K562 (cell line): ENCODE results near the gene DIP2A. TPM values are rescaled to one million over a fixed set of nuclear protein-coding genes. Genes with fewer than 3 reads are reported as not detected.
A peak's percentile ranks its signal among the peaks of the same experiment; 100 is the strongest.

Experiments
- FOXP1 ChIP-seq: sonication (generic); formaldehyde crosslinking; IDR thresholded peaks from 2 replicates; pipeline ENCODE4 v1.8.0; 2022; ENCODE audit warnings: mild to moderate bottlenecking, missing genetic modification reagents
- NRF1 ChIP-seq, 2 experiments: fragments of 450-650 bp; IDR thresholded peaks in 1 of 2; conservative IDR thresholded peaks in 1 of 2; 2 replicates each; pipeline ENCODE4 v1.6.1; 2014; ENCODE audit warnings: mild to moderate bottlenecking in 2 of 2
- PHB ChIP-seq: fragments of 250-450 bp; sonication (Bioruptor Pico); IDR thresholded peaks from 2 replicates; pipeline ENCODE4 v1.5.0; 2021
- RB1 ChIP-seq: fragments of 450-650 bp; IDR thresholded peaks from 2 replicates; pipeline ENCODE4 v1.6.1; 2017; ENCODE audit warnings: low read depth, mild to moderate bottlenecking
- SAFB ChIP-seq: fragments of 200-400 bp; formaldehyde crosslinking; IDR thresholded peaks from 2 replicates; pipeline ENCODE4 v1.6.1; 2017; ENCODE audit warnings: low read depth, low read length, borderline replicate concordance
- SMAD4 ChIP-seq: fragments of 250-450 bp; sonication (Bioruptor Pico); conservative IDR thresholded peaks from 2 replicates; pipeline ENCODE4 v1.8.0; 2021; ENCODE audit warnings: inconsistent platforms, mild to moderate bottlenecking, moderate library complexity
- U2AF1 ChIP-seq: fragments of 200-400 bp; formaldehyde crosslinking; optimal IDR thresholded peaks from 2 replicates; pipeline ENCODE3; 2017; ENCODE audit warnings: mild to moderate bottlenecking, low read depth, low read length, moderate library complexity
- polyA plus RNA-seq, 8 experiments: library from polyadenylated mRNA; depleted of rRNA in 4 of 8; stranded (reverse) in 5 of 8; unstranded in 3 of 8; fragments of >200 nt; fragmentation: Nextera tagmentation in 2 of 8; fragmentation: Illumina TruSeq in 1 of 8; extraction: Ambion mirVana in 2 of 8; extraction: Trizol in 1 of 8; gene quantifications; 2 replicates each; pipeline versions ENCODE4 v1.2.1 to v1.2.3, GENCODE V29; 2011 to 2014; ENCODE audit warnings: inconsistent platforms in 1 of 8, missing spikeins in 1 of 8
- total RNA-seq, 7 experiments: library from RNA; depleted of rRNA in 6 of 7; stranded (reverse); fragments of >200 nt in 6 of 7; fragmentation: Illumina TruSeq in 2 of 7; extraction: Trizol in 2 of 7; gene quantifications; 2 replicates each; pipeline versions ENCODE4 v1.2.1 to v1.2.3, GENCODE V29; 2011 to 2021; ENCODE audit warnings: low replicate concordance in 1 of 7
- TF ChIP-seq, protein P1 (sequence below): fragments of 250-450 bp; sonication (Bioruptor Pico); IDR thresholded peaks from 2 replicates; pipeline ENCODE4 v1.4.0; 2020
- TF ChIP-seq, protein P2 (sequence below): fragments of 450-650 bp; IDR thresholded peaks from 2 replicates; pipeline ENCODE4 v1.6.1; 2016; ENCODE audit warnings: mild to moderate bottlenecking, moderate library complexity

Gene DIP2A
- total and polyA plus RNA-seq, 9 of the 15 experiments (the other 6 are each of a cell fraction or from before 2014, with no cell fraction given), result 4.3 to 34.5 (median 20.3) TPM

DNA sequence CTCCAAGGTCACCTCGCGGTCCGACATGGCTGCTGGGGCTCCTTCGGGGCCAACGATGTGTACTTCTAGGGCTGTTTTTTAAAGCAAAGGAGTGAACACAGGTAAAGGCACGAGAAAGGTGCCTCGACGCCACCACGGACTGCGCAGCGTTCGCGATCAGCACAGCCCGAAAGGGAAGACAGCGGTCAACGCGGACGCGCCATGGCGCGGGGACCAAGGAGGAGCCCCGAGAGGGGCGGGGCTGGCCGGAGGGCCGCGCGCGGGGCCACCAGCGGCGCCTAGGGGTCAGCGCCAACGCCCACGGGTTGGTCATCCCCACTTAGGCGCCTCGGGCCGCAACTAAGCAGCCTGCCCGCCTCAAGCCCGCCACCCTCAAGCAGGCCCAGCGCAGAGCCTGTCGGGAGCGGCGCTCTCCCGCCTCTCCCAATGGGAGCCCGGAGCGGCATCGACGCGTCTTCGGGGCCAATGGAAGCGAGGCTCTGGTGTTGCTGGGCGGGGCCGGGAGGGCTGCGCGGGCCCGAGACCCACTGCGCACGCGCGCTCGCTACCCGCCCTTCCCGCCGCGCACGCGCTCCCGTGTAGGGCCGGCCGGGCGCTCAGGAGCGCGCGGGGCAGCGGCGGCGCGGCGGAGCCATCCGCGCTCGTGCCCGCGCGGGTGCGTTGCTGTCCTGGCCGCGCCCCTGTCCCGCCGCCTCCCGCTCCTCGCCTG, at the start of gene DIP2A (continued):
- TF ChIP-seq, protein P1, sequence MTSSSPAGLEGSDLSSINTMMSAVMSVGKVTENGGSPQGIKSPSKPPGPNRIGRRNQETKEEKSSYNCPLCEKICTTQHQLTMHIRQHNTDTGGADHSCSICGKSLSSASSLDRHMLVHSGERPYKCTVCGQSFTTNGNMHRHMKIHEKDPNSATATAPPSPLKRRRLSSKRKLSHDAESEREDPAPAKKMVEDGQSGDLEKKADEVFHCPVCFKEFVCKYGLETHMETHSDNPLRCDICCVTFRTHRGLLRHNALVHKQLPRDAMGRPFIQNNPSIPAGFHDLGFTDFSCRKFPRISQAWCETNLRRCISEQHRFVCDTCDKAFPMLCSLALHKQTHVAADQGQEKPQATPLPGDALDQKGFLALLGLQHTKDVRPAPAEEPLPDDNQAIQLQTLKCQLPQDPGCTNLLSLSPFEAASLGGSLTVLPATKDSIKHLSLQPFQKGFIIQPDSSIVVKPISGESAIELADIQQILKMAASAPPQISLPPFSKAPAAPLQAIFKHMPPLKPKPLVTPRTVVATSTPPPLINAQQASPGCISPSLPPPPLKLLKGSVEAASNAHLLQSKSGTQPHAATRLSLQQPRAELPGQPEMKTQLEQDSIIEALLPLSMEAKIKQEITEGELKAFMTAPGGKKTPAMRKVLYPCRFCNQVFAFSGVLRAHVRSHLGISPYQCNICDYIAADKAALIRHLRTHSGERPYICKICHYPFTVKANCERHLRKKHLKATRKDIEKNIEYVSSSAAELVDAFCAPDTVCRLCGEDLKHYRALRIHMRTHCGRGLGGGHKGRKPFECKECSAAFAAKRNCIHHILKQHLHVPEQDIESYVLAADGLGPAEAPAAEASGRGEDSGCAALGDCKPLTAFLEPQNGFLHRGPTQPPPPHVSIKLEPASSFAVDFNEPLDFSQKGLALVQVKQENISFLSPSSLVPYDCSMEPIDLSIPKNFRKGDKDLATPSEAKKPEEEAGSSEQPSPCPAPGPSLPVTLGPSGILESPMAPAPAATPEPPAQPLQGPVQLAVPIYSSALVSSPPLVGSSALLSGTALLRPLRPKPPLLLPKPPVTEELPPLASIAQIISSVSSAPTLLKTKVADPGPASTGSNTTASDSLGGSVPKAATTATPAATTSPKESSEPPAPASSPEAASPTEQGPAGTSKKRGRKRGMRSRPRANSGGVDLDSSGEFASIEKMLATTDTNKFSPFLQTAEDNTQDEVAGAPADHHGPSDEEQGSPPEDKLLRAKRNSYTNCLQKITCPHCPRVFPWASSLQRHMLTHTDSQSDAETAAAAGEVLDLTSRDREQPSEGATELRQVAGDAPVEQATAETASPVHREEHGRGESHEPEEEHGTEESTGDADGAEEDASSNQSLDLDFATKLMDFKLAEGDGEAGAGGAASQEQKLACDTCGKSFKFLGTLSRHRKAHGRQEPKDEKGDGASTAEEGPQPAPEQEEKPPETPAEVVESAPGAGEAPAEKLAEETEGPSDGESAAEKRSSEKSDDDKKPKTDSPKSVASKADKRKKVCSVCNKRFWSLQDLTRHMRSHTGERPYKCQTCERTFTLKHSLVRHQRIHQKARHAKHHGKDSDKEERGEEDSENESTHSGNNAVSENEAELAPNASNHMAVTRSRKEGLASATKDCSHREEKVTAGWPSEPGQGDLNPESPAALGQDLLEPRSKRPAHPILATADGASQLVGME, result 0 out of 2 replicates have a peak, but pooled peaks have one; percentile 7
- peak; percentile 68; the same call in 1 of the 2 replicates for TF ChIP-seq FOXP1
- TF ChIP-seq, protein P2, sequence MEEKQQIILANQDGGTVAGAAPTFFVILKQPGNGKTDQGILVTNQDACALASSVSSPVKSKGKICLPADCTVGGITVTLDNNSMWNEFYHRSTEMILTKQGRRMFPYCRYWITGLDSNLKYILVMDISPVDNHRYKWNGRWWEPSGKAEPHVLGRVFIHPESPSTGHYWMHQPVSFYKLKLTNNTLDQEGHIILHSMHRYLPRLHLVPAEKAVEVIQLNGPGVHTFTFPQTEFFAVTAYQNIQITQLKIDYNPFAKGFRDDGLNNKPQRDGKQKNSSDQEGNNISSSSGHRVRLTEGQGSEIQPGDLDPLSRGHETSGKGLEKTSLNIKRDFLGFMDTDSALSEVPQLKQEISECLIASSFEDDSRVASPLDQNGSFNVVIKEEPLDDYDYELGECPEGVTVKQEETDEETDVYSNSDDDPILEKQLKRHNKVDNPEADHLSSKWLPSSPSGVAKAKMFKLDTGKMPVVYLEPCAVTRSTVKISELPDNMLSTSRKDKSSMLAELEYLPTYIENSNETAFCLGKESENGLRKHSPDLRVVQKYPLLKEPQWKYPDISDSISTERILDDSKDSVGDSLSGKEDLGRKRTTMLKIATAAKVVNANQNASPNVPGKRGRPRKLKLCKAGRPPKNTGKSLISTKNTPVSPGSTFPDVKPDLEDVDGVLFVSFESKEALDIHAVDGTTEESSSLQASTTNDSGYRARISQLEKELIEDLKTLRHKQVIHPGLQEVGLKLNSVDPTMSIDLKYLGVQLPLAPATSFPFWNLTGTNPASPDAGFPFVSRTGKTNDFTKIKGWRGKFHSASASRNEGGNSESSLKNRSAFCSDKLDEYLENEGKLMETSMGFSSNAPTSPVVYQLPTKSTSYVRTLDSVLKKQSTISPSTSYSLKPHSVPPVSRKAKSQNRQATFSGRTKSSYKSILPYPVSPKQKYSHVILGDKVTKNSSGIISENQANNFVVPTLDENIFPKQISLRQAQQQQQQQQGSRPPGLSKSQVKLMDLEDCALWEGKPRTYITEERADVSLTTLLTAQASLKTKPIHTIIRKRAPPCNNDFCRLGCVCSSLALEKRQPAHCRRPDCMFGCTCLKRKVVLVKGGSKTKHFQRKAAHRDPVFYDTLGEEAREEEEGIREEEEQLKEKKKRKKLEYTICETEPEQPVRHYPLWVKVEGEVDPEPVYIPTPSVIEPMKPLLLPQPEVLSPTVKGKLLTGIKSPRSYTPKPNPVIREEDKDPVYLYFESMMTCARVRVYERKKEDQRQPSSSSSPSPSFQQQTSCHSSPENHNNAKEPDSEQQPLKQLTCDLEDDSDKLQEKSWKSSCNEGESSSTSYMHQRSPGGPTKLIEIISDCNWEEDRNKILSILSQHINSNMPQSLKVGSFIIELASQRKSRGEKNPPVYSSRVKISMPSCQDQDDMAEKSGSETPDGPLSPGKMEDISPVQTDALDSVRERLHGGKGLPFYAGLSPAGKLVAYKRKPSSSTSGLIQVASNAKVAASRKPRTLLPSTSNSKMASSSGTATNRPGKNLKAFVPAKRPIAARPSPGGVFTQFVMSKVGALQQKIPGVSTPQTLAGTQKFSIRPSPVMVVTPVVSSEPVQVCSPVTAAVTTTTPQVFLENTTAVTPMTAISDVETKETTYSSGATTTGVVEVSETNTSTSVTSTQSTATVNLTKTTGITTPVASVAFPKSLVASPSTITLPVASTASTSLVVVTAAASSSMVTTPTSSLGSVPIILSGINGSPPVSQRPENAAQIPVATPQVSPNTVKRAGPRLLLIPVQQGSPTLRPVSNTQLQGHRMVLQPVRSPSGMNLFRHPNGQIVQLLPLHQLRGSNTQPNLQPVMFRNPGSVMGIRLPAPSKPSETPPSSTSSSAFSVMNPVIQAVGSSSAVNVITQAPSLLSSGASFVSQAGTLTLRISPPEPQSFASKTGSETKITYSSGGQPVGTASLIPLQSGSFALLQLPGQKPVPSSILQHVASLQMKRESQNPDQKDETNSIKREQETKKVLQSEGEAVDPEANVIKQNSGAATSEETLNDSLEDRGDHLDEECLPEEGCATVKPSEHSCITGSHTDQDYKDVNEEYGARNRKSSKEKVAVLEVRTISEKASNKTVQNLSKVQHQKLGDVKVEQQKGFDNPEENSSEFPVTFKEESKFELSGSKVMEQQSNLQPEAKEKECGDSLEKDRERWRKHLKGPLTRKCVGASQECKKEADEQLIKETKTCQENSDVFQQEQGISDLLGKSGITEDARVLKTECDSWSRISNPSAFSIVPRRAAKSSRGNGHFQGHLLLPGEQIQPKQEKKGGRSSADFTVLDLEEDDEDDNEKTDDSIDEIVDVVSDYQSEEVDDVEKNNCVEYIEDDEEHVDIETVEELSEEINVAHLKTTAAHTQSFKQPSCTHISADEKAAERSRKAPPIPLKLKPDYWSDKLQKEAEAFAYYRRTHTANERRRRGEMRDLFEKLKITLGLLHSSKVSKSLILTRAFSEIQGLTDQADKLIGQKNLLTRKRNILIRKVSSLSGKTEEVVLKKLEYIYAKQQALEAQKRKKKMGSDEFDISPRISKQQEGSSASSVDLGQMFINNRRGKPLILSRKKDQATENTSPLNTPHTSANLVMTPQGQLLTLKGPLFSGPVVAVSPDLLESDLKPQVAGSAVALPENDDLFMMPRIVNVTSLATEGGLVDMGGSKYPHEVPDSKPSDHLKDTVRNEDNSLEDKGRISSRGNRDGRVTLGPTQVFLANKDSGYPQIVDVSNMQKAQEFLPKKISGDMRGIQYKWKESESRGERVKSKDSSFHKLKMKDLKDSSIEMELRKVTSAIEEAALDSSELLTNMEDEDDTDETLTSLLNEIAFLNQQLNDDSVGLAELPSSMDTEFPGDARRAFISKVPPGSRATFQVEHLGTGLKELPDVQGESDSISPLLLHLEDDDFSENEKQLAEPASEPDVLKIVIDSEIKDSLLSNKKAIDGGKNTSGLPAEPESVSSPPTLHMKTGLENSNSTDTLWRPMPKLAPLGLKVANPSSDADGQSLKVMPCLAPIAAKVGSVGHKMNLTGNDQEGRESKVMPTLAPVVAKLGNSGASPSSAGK, result peak; percentile 92
- TF ChIP-seq U2AF1, result peak; percentile 90
- TF ChIP-seq NRF1 (conservative IDR thresholded peaks at IDR 0.05 in 1 of 2, IDR thresholded peaks at IDR 0.05 in 1 of 2), result peak; percentile 97 to 98
- 0 out of 2 replicates have a peak, but pooled peaks have one; percentile 69 for TF ChIP-seq SAFB
- TF ChIP-seq RB1, result peak; percentile 93
- peak; percentile 87; the same call in 1 of the 2 replicates for TF ChIP-seq PHB (CRISPR knock-in tag)
- TF ChIP-seq SMAD4 (CRISPR knock-in tag), result peak; percentile 84
